ENCODE measurements around the gene LMX1A.

- TF ChIP-seq CTCF (IDR thresholded peaks at IDR 0.05; ENCODE audit: low read length) (no peak), EZH2 (optimal IDR thresholded peaks at IDR 0.05; ENCODE audit: low read depth, low read length) (no peak), EZH2phosphoT487 (IDR thresholded peaks at IDR 0.05; ENCODE audit: low read length) (no peak)
These were observed 182.0 kb downstream of the LMX1A start for GRCh38 chr1:165174491-165174890.
